Stimulated activated CD8-positive, alpha-beta memory T cell treated with anti-CD3 and anti-CD28 coated beads, Interleukin-7, amount 100 ng/mL, for 1 hour (primary cell): Measurements from ENCODE around the gene ALDH1A2.
"Not testable (repeated sequence)": the region's sequence is repeated elsewhere in the genome, so short reads cannot be mapped to it uniquely, and the experiment has no call there.

Experiments used
- DNase-seq, 2 donors: peaks; one replicate each; pipeline ENCODE4 v3.0.0-alpha.2; 2020; ENCODE audit warnings: low read depth in 2 of 2

ALDH1A2 gene

GRCh38 chr15:58065445-58066041, at the start of gene ALDH1A2:
ALDH1A2 (minus strand) TSS chr15:58065711; CDS start chr15:58065650, 61 bp downstream.
- DNase-seq, result no peak

- DNase-seq, result no peak
These were observed 49.3 kb upstream of the ALDH1A2 start for GRCh38 chr15:58114812-58115211.

GRCh38 chr15:58114388-58114787, 48.9 kb upstream of the ALDH1A2 start:
- no peak for DNase-seq

- not testable (repeated sequence) for DNase-seq
These were observed 47.8 kb upstream of the ALDH1A2 start for GRCh38 chr15:58113358-58113757.

GRCh38 chr15:58111718-58112104, 46.2 kb upstream of the ALDH1A2 start:
- no peak for DNase-seq

GRCh38 chr15:58110999-58111717, 45.6 kb upstream of the ALDH1A2 start:
- no peak for DNase-seq

GRCh38 chr15:58109419-58109818, 43.9 kb upstream of the ALDH1A2 start:
- no peak for DNase-seq

- DNase-seq, result no peak
These were observed 42.6 kb upstream of the ALDH1A2 start for GRCh38 chr15:58108117-58108516.

GRCh38 chr15:58103482-58103881, 38.0 kb upstream of the ALDH1A2 start:
- DNase-seq, result no peak

GRCh38 chr15:58096529-58097084, 31.1 kb upstream of the ALDH1A2 start:
- DNase-seq, result no peak

GRCh38 chr15:58095415-58095814, 29.9 kb upstream of the ALDH1A2 start:
- no peak for DNase-seq

- no peak for DNase-seq
These were observed 22.4 kb upstream of the ALDH1A2 start for GRCh38 chr15:58087871-58088270.

GRCh38 chr15:58086491-58086890, 21.0 kb upstream of the ALDH1A2 start:
- no peak for DNase-seq

GRCh38 chr15:58083526-58083925, 18.0 kb upstream of the ALDH1A2 start:
- no peak for DNase-seq

- no peak for DNase-seq
These were observed 16.4 kb upstream of the ALDH1A2 start for GRCh38 chr15:58081891-58082290.

GRCh38 chr15:58081456-58081855, 15.9 kb upstream of the ALDH1A2 start:
- DNase-seq, result no peak

GRCh38 chr15:58080959-58081358, 15.4 kb upstream of the ALDH1A2 start:
- not testable (repeated sequence) for DNase-seq

GRCh38 chr15:58080398-58080797, 14.9 kb upstream of the ALDH1A2 start:
- no peak for DNase-seq

GRCh38 chr15:58078591-58078990, 13.1 kb upstream of the ALDH1A2 start:
- DNase-seq, result no peak

- no peak for DNase-seq
These were observed 11.9 kb upstream of the ALDH1A2 start for GRCh38 chr15:58077427-58077826.

GRCh38 chr15:58074452-58074851, 8.9 kb upstream of the ALDH1A2 start:
- DNase-seq, result no peak

- no peak for DNase-seq
These were observed 5.4 kb upstream of the ALDH1A2 start for GRCh38 chr15:58070801-58071418.

- no peak for DNase-seq
These were observed 3.5 kb upstream of the ALDH1A2 start for GRCh38 chr15:58069008-58069407.
